Neural progenitor cell (in vitro differentiated cells): Measurements from ENCODE around the gene MYL12B. TPM values are rescaled to one million over a fixed set of nuclear protein-coding genes. Genes with fewer than 3 reads are reported as not detected.

ENCODE experiments used
- DNase-seq: peaks from one replicate; pipeline ENCODE4 v3.0.0-alpha.2; 2016; ENCODE audit warnings: low spot score
- H2AFZ ChIP-seq: fragments of 200-600 bp; sonication (generic); replicated peaks from 2 replicates; pipeline ENCODE4 v1.6.1; 2016; ENCODE audit warnings: antibody characterized with exemption
- H3F3A ChIP-seq: fragments of 200-600 bp; sonication (generic); 2 replicates; pipeline ENCODE4 v1.6.1; 2016; ENCODE audit warnings: antibody characterized with exemption, low read depth
- H3K27ac ChIP-seq: fragments of 200-600 bp; sonication (generic); 2 replicates; pipeline ENCODE4 v1.5.1; 2016; ENCODE audit warnings: mild to moderate bottlenecking
- H3K27me3 ChIP-seq: fragments of 200-600 bp; sonication (generic); 2 replicates; pipeline ENCODE4 v1.6.1; 2016; ENCODE audit warnings: mild to moderate bottlenecking, moderate library complexity
- H3K36me3 ChIP-seq: fragments of 200-600 bp; sonication (generic); 2 replicates; pipeline ENCODE4 v1.5.1; 2016
- H3K4me1 ChIP-seq: fragments of 200-600 bp; sonication (generic); 2 replicates; pipeline ENCODE4 v1.6.1; 2016; ENCODE audit warnings: mixed run types
- H3K4me2 ChIP-seq: fragments of 200-600 bp; sonication (generic); 2 replicates; pipeline ENCODE4 v1.6.1; 2016
- H3K4me3 ChIP-seq: fragments of 200-600 bp; sonication (generic); 2 replicates; pipeline ENCODE4 v1.5.1; 2016
- H3K79me2 ChIP-seq: fragments of 200-600 bp; sonication (generic); 2 replicates; pipeline ENCODE4 v1.6.1; 2016; ENCODE audit warnings: low read depth
- H3K9ac ChIP-seq: fragments of 200-600 bp; sonication (generic); 2 replicates; pipeline ENCODE4 v1.6.1; 2016
- H3K9me3 ChIP-seq: fragments of 200-600 bp; sonication (generic); 2 replicates; pipeline ENCODE4 v1.5.1; 2016; ENCODE audit warnings: low read depth
- H4K20me1 ChIP-seq: fragments of 200-600 bp; sonication (generic); 2 replicates; pipeline ENCODE4 v1.6.1; 2016; ENCODE audit warnings: low read depth
- H3K27ac Mint-ChIP-seq: 3 replicates; pipeline ENCODE4 v1.8.0; 2021; ENCODE audit warnings: mixed read lengths
- H3K27me3 Mint-ChIP-seq: 2 replicates; pipeline ENCODE4 v1.8.0; 2022; ENCODE audit warnings: low read depth, mild to moderate bottlenecking, inconsistent platforms, moderate library complexity, mixed read lengths; ENCODE audit not compliant: insufficient read depth
- H3K36me3 Mint-ChIP-seq: 3 replicates; pipeline ENCODE4 v1.8.0; 2021; ENCODE audit warnings: mixed read lengths
- H3K4me1 Mint-ChIP-seq: 3 replicates; pipeline ENCODE4 v1.8.0; 2021; ENCODE audit warnings: mixed read lengths
- H3K4me3 Mint-ChIP-seq: 3 replicates; pipeline ENCODE4 v1.8.0; 2021; ENCODE audit warnings: mild to moderate bottlenecking, moderate library complexity, mixed read lengths
- H3K9me3 Mint-ChIP-seq: 3 replicates; pipeline ENCODE4 v1.8.0; 2020; ENCODE audit warnings: mixed read lengths
- EZH2 ChIP-seq: fragments of 200-600 bp; sonication (generic); IDR thresholded peaks from 2 replicates; pipeline ENCODE4 v1.6.1; 2017; ENCODE audit warnings: antibody characterized with exemption, mild to moderate bottlenecking, moderate library complexity
- EZH2phosphoT487 ChIP-seq: fragments of 200-600 bp; sonication (generic); IDR thresholded peaks from 2 replicates; pipeline ENCODE4 v1.6.1; 2017; ENCODE audit warnings: antibody characterized with exemption
- total RNA-seq: library from RNA; depleted of rRNA; stranded (reverse); fragments of >200 nt; gene quantifications from 2 replicates; pipeline ENCODE4 v1.2.3, GENCODE V29; 2015; ENCODE audit warnings: low replicate concordance
- TF ChIP-seq, protein P1 (sequence below): fragments of 200-600 bp; sonication (generic); IDR thresholded peaks from 2 replicates; pipeline ENCODE4 v1.5.1; 2017; ENCODE audit warnings: antibody characterized with exemption, mild to moderate bottlenecking

MYL12B gene
- total RNA-seq, 1 donor from 2014 or later = 152 TPM

GRCh38 chr18:3236470-3236869 lies 25.5 kb upstream of the MYL12B start:
- Mint-ChIP-seq H3K4me1 (peaks cover 3% of the 10 kb centered on the region), H3K27me3 (no peaks in the 10 kb centered on the region)
- no peaks in the 10 kb centered on the region for H3K79me2 ChIP-seq

GRCh38 chr18:3238742-3239141 lies 23.2 kb upstream of the MYL12B start:
- H3K4me3 ChIP-seq = no peak overlapping the region
- H3K27me3 ChIP-seq = no peaks in the 10 kb centered on the region
- no peaks in the 10 kb centered on the region for H3K9me3 ChIP-seq
- no peaks in the 10 kb centered on the region for H4K20me1 ChIP-seq
- no peak overlapping the region for H2AFZ ChIP-seq
- H3K4me1 Mint-ChIP-seq = peaks cover 2% of the 10 kb centered on the region
- no peak overlapping the region for H3K27ac ChIP-seq
- no peak overlapping the region for H3K9ac ChIP-seq
- peaks cover 12% of the 10 kb centered on the region for H3K36me3 Mint-ChIP-seq
- peaks cover 4% of the 10 kb centered on the region for H3F3A ChIP-seq
- no peaks in the 10 kb centered on the region for H3K27me3 Mint-ChIP-seq
- H3K79me2 ChIP-seq = no peaks in the 10 kb centered on the region
- no peak overlapping the region for H3K4me3 Mint-ChIP-seq
- no peak for DNase-seq
- no peaks in the 10 kb centered on the region for H3K36me3 ChIP-seq
- H3K4me2 ChIP-seq = no peak overlapping the region
- no peaks in the 10 kb centered on the region for H3K4me1 ChIP-seq
- H3K27ac Mint-ChIP-seq = no peak overlapping the region
- H3K9me3 Mint-ChIP-seq = peaks cover 26% of the 10 kb centered on the region
- TF ChIP-seq EZH2 = no peak
- no peak for TF ChIP-seq EZH2phosphoT487
- TF ChIP-seq, protein P1, sequence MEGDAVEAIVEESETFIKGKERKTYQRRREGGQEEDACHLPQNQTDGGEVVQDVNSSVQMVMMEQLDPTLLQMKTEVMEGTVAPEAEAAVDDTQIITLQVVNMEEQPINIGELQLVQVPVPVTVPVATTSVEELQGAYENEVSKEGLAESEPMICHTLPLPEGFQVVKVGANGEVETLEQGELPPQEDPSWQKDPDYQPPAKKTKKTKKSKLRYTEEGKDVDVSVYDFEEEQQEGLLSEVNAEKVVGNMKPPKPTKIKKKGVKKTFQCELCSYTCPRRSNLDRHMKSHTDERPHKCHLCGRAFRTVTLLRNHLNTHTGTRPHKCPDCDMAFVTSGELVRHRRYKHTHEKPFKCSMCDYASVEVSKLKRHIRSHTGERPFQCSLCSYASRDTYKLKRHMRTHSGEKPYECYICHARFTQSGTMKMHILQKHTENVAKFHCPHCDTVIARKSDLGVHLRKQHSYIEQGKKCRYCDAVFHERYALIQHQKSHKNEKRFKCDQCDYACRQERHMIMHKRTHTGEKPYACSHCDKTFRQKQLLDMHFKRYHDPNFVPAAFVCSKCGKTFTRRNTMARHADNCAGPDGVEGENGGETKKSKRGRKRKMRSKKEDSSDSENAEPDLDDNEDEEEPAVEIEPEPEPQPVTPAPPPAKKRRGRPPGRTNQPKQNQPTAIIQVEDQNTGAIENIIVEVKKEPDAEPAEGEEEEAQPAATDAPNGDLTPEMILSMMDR = no peak

More at GRCh38 chr18:3236470-3236869, 25.5 kb upstream of the MYL12B start:
- Mint-ChIP-seq H3K27ac (no peak overlapping the region), H3K4me3 (no peak overlapping the region), H3K9me3 (peaks cover 16% of the 10 kb centered on the region), H3K36me3 (peaks cover 10% of the 10 kb centered on the region)
- Histone ChIP-seq H3F3A (no peaks in the 10 kb centered on the region), H3K9me3 (no peaks in the 10 kb centered on the region), H3K9ac (no peak overlapping the region), H3K27me3 (no peaks in the 10 kb centered on the region), H3K4me1 (no peaks in the 10 kb centered on the region), H4K20me1 (no peaks in the 10 kb centered on the region), H3K36me3 (no peaks in the 10 kb centered on the region), H3K4me2 (no peak overlapping the region), H2AFZ (no peak overlapping the region), H3K4me3 (no peak overlapping the region), H3K27ac (no peak overlapping the region)
- TF ChIP-seq, protein P1 = no peak
- TF ChIP-seq EZH2phosphoT487 = no peak
- no peak for DNase-seq

DNA sequence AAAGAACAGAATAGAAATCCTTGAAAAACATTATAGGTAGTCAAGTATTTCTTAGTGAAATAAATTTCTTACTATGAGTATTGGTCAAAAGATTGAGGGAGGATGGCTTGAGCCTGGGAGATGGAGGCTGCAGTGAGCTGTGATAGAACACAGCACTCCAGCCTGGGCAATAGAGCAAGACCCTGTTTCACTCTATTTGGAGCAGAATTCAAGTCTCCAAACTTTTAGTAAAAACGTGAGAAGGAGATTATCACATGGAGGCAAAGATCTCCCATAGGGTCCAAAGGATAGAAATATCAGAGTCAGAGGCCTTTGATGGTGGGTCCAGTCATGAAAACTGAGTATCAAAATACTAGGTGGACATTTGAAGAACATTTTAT lies 16.8 kb upstream of the MYL12B start:
- Mint-ChIP-seq H3K4me3 (no peak overlapping the region), H3K27ac (no peak overlapping the region), H3K4me1 (peaks cover 19% of the 10 kb centered on the region), H3K36me3 (peaks cover 10% of the 10 kb centered on the region), H3K27me3 (peaks cover 2% of the 10 kb centered on the region), H3K9me3 (peaks cover 18% of the 10 kb centered on the region)
- Histone ChIP-seq H3K27ac (no peak overlapping the region), H4K20me1 (peaks cover 20% of the 10 kb centered on the region), H3F3A (peaks cover 28% of the 10 kb centered on the region), H2AFZ (no peak overlapping the region), H3K9ac (no peak overlapping the region), H3K27me3 (no peaks in the 10 kb centered on the region), H3K36me3 (peaks cover 3% of the 10 kb centered on the region), H3K4me2 (peak overlapping the region; percentile 63), H3K4me1 (peaks cover 9% of the 10 kb centered on the region), H3K4me3 (peak overlapping the region; percentile 95), H3K9me3 (no peaks in the 10 kb centered on the region), H3K79me2 (peaks cover 26% of the 10 kb centered on the region)
- DNase-seq = no peak
- TF ChIP-seq EZH2phosphoT487 (no peak), EZH2 (no peak)
- TF ChIP-seq, protein P1 = no peak
